AG09309 (cell line): ENCODE data around the gene PAPPA2.

Experiments used
- DNase-seq: peaks from one replicate; pipeline ENCODE4 v3.0.0-alpha.2; 2010; ENCODE audit warnings: low read depth
- H3K4me3 ChIP-seq: 2 replicates; pipeline ENCODE4 v1.5.1; 2011; ENCODE audit warnings: mild to moderate bottlenecking, low read depth, low read length, moderate library complexity; ENCODE audit not compliant: control insufficient read depth
- TF ChIP-seq, protein P1 (sequence below): IDR thresholded peaks from 2 replicates; pipeline ENCODE4 v1.5.1; 2011; ENCODE audit warnings: mild to moderate bottlenecking, low read depth, low read length, inconsistent platforms; ENCODE audit not compliant: insufficient read depth, control insufficient read depth; ENCODE audit errors: missing control alignments

PAPPA2 gene

DNA sequence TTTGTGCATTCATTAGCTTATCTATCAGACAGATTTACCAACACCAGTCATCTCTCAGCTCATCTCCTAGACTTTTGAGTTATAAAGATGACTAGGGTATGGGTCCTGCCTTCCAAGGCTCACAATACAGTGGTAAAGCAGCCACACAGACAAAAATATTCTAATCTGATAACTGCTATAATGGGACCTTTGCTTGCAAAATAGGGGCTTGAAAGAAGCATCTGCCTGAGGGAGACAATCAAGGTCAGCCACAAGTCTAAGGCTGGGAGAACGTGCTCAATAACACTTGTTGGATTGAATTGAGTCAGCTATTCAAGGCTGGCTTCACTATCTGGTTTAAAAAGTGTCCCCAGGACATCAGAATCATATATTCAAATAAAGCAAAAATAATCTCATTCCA, 1.4 kb upstream of the PAPPA2 start:
- TF ChIP-seq, protein P1, sequence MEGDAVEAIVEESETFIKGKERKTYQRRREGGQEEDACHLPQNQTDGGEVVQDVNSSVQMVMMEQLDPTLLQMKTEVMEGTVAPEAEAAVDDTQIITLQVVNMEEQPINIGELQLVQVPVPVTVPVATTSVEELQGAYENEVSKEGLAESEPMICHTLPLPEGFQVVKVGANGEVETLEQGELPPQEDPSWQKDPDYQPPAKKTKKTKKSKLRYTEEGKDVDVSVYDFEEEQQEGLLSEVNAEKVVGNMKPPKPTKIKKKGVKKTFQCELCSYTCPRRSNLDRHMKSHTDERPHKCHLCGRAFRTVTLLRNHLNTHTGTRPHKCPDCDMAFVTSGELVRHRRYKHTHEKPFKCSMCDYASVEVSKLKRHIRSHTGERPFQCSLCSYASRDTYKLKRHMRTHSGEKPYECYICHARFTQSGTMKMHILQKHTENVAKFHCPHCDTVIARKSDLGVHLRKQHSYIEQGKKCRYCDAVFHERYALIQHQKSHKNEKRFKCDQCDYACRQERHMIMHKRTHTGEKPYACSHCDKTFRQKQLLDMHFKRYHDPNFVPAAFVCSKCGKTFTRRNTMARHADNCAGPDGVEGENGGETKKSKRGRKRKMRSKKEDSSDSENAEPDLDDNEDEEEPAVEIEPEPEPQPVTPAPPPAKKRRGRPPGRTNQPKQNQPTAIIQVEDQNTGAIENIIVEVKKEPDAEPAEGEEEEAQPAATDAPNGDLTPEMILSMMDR, result no peak
- H3K4me3 ChIP-seq, result no peak overlapping the region
- DNase-seq, result no peak

DNA sequence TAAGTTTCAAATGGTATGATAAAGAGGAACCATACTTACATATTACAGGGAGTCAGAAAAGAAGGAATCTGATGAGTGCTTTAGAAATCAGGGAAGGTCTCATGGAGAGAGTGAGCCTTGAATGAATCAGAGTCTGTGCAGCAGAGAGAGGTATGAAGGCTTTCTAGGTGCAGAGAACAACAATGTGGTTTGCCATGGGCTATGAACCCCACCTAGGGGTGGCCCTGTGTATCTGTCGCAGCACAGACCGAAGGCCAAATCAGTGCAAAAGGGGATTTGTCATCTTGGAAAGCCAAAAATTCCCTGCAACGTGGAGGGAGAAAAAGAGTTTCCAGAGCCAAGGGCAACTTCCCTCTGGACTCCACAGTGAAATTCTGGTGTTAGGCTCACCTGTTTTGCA, 3.5 kb downstream of the PAPPA2 start:
- TF ChIP-seq, protein P1, result no peak
- no peak overlapping the region for H3K4me3 ChIP-seq
- no peak for DNase-seq

DNA sequence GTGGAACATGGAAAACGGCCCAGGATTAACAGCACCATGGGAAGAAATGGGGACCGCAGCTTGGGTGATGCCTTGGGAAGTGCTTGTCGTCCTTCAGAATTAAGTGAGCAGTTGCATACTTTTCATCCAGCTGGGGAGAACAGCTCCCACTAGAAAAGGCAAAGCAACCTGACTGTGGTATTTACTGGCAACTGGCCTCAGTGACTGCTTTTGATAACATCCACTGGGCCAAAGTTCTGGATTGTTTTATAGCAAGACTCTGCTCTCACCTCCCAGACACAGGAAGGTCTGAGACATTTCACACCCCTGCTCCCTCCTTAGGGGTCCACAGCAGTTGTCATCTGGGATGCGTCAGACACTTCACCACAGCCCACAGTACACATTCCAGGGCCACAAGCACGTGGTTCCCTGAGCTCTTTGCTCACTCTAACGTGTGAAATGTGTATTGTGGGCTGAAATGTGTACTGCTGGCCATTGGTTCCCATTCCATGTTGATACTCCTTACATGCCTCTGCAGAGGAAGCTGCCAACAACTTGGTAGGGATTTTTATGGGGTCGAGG, 6.6 kb downstream of the PAPPA2 start:
- H3K4me3 ChIP-seq, result no peak overlapping the region
- TF ChIP-seq, protein P1, result no peak
- no peak for DNase-seq

DNA sequence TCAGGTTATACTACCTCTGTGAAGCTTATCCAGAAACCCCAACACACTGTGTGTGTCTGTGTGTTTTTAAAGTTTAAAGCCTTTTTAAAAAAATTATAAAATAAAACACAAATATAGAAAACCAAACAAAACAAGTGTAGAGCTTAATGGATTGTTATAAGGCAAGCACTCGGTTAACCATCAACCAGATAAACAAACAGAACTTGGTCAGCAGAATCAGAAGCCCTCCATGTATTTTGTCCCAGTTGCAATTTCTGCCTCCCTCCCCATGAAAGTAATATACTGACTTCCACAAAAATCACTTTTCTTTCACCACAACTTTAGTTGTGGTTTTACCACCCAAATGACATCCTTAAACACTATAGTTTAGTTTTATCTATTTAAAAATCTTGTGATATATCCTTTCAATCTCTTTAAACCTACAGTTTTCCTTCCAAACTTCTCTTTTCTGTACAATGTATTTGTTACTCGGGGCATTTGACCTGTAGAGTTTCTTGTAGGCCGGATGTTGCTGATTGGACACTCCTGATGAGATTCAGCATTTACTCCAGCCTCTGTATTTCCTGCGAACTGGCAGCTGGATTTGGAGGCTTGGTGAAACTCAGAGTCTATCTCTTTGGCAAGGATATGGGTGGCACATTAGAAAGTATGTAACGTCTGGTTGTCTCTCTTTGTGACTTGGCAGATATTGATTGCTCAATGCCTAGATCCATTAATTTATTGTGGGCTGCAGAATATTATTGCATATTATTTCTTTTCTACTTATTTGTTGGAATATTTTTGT, 8.6 kb downstream of the PAPPA2 start:
- H3K4me3 ChIP-seq, result no peak overlapping the region
- DNase-seq, result no peak
- TF ChIP-seq, protein P1, result no peak

DNA sequence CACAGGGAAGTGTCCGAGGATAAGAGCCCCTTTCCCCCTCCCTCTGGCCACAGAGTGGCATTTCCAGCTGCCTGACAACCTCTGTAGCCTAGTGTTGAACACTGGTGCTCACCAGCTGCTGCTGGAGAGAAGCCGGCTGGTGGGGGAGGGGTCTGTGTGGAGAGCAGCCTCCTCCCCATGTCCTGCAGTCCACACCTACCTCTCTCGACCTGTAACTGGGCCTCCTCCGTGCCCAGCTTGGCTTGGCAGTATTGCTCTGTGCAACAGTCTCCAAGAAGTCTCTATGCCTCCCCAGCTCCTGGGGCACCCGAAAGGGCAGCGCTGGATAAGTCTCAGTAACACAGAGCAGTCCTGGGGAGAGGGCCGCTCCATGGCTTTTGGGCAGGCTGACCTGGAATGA, 17.0 kb downstream of the PAPPA2 start:
- H3K4me3 ChIP-seq, result no peak overlapping the region
- TF ChIP-seq, protein P1, result no peak
- no peak for DNase-seq

DNA sequence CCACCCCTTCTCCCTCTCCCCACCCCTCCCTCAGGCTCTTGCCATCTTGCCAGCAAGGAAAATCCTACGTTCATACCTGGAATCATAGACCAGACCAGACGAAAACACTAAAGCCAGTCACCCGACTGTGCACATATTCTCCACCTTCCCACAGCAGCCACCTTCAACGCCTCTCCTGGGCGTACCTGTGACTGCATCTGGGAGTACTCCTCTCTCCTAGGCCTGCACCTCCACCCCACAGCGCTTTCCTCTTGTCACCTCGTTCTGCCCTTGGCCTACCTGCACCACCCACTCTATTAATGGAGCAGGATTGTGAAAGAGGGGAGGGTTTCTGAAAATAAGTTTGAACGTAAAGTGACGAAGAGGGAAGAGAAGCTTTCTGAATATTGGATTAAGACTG, 17.8 kb downstream of the PAPPA2 start:
- H3K4me3 ChIP-seq, result no peak overlapping the region
- no peak for DNase-seq
- TF ChIP-seq, protein P1, result no peak
